Osteocyte (in vitro differentiated cells): ENCODE results near the gene RBP7. TPM values are rescaled to one million over a fixed set of nuclear protein-coding genes. Genes with fewer than 3 reads are reported as not detected.

Experiments
- DNase-seq: peaks from one replicate; pipeline ENCODE4 v3.0.0; 2021; ENCODE audit warnings: mixed read lengths; ENCODE audit not compliant: unreplicated experiment; ENCODE audit errors: extremely low spot score
- H3K27ac Mint-ChIP-seq: one replicate; pipeline ENCODE4 v1.8.0; 2021; ENCODE audit warnings: mild to moderate bottlenecking, mixed read lengths; ENCODE audit not compliant: unreplicated experiment
- H3K27me3 Mint-ChIP-seq: one replicate; pipeline ENCODE4 v1.8.0; 2021; ENCODE audit warnings: mixed read lengths; ENCODE audit not compliant: unreplicated experiment
- H3K36me3 Mint-ChIP-seq: one replicate; pipeline ENCODE4 v1.8.0; 2021; ENCODE audit warnings: mixed read lengths; ENCODE audit not compliant: unreplicated experiment
- H3K4me1 Mint-ChIP-seq: one replicate; pipeline ENCODE4 v1.8.0; 2021; ENCODE audit warnings: mixed read lengths; ENCODE audit not compliant: unreplicated experiment
- H3K4me3 Mint-ChIP-seq: one replicate; pipeline ENCODE4 v1.8.0; 2021; ENCODE audit warnings: mild to moderate bottlenecking, moderate library complexity, mixed read lengths; ENCODE audit not compliant: unreplicated experiment
- H3K9me3 Mint-ChIP-seq: one replicate; pipeline ENCODE4 v1.8.0; 2021; ENCODE audit warnings: mixed read lengths; ENCODE audit not compliant: unreplicated experiment
- CTCF ChIP-seq: fragments of 200-600 bp; sonication (generic); IDR thresholded peaks from 2 replicates; pipeline ENCODE4 v1.5.0; 2021; ENCODE audit warnings: antibody characterized with exemption, mild to moderate bottlenecking, moderate library complexity
- total RNA-seq: library from RNA; stranded (reverse); gene quantifications from 2 replicates; pipeline ENCODE4 v1.2.1, GENCODE V29; 2021

The RBP7 gene
- total RNA-seq, 1 donor from 2014 or later, result not detected

GRCh38 chr1:10057796-10058195 is 60.8 kb downstream of the RBP7 start:
- no peaks in the 10 kb centered on the region for H3K9me3 Mint-ChIP-seq
- H3K27ac Mint-ChIP-seq, result peak overlapping the region; percentile 80
- no peaks in the 10 kb centered on the region for H3K27me3 Mint-ChIP-seq
- H3K4me3 Mint-ChIP-seq, result no peak overlapping the region
- no peak for DNase-seq
- TF ChIP-seq CTCF, result no peak
- H3K4me1 Mint-ChIP-seq, result peaks cover 32% of the 10 kb centered on the region
- peaks cover 7% of the 10 kb centered on the region for H3K36me3 Mint-ChIP-seq

GRCh38 chr1:10059342-10059718 is 62.3 kb downstream of the RBP7 start:
- H3K4me1 Mint-ChIP-seq, result peaks cover 32% of the 10 kb centered on the region
- H3K36me3 Mint-ChIP-seq, result peaks cover 10% of the 10 kb centered on the region
- H3K27me3 Mint-ChIP-seq, result no peaks in the 10 kb centered on the region
- H3K4me3 Mint-ChIP-seq, result no peak overlapping the region
- TF ChIP-seq CTCF, result no peak
- no peak for DNase-seq
- no peaks in the 10 kb centered on the region for H3K9me3 Mint-ChIP-seq
- no peak overlapping the region for H3K27ac Mint-ChIP-seq

- peaks cover 28% of the 10 kb centered on the region for H3K4me1 Mint-ChIP-seq
- TF ChIP-seq CTCF, result no peak
- H3K27me3 Mint-ChIP-seq, result no peaks in the 10 kb centered on the region
- peaks cover 8% of the 10 kb centered on the region for H3K36me3 Mint-ChIP-seq
- no peaks in the 10 kb centered on the region for H3K9me3 Mint-ChIP-seq
- H3K4me3 Mint-ChIP-seq, result no peak overlapping the region
- DNase-seq, result no peak
- no peak overlapping the region for H3K27ac Mint-ChIP-seq
These were observed 63.5 kb downstream of the RBP7 start for GRCh38 chr1:10060311-10061100.

GRCh38 chr1:10061276-10061675 is 64.2 kb downstream of the RBP7 start:
- DNase-seq, result no peak
- Mint-ChIP-seq H3K4me3 (no peak overlapping the region), H3K4me1 (peaks cover 23% of the 10 kb centered on the region), H3K27ac (no peak overlapping the region), H3K9me3 (no peaks in the 10 kb centered on the region), H3K27me3 (no peaks in the 10 kb centered on the region), H3K36me3 (peaks cover 8% of the 10 kb centered on the region)
- no peak for TF ChIP-seq CTCF

GRCh38 chr1:10063878-10064277 is 66.8 kb downstream of the RBP7 start:
- peaks cover 6% of the 10 kb centered on the region for H3K36me3 Mint-ChIP-seq
- H3K9me3 Mint-ChIP-seq, result no peaks in the 10 kb centered on the region
- no peak for DNase-seq
- H3K27me3 Mint-ChIP-seq, result no peaks in the 10 kb centered on the region
- H3K4me3 Mint-ChIP-seq, result no peak overlapping the region
- H3K4me1 Mint-ChIP-seq, result peaks cover 16% of the 10 kb centered on the region
- no peak for TF ChIP-seq CTCF
- no peak overlapping the region for H3K27ac Mint-ChIP-seq
